GM18499 (cell line): ENCODE results near the gene GHDC.
"Not testable (repeated sequence)": the region's sequence is repeated elsewhere in the genome, so short reads cannot be mapped to it uniquely, and the experiment has no call there.

ENCODE experiments used
- ATAC-seq: cut with Tn5 transposase; IDR thresholded peaks from one replicate; pipeline ENCODE4 v1.9.1; 2021; ENCODE audit warnings: moderate number of reproducible peaks; ENCODE audit not compliant: insufficient read depth, unreplicated experiment

GHDC gene

DNA sequence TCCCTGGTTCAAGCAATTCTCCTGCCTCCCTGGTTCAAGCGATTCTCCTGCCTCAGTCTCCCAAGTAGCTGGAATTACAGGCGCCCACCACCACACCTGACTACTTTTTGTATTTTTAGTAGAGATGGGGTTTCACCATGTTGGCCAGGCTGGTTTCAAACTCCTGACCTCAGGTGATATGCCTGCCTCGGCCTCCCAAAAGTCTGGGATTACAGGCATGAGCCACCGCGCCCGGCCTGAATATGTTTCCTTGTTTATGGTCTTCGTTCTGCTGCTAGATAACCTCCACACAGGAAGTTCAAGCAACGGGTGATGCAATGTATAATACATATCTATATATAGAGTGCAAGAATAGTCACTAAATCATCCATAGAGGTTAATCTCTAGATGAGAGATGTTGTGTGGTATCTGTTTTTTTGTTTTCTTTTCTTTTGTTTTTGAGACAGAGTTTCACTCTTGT is 11.9 kb upstream of the GHDC start:
- not testable (repeated sequence) for ATAC-seq

DNA sequence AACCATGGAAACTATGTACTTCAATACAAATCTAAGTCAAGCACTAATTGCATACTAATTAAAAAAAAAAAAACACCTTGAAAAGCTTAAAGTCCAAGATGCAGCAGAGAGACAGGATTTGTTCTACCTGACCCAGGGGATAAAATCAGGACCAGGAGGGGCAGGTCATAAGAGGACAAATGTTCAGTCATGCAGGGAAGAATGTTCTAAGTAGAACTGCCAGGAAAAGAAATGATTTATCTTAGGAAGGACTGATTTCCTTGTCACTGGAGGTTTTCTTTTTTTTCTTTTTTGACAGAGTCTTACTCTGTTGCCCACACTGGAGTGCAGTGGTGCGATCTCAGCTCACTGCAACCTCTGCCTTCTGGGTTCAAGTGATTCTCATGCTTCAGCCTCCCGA is 9.1 kb upstream of the GHDC start:
- ATAC-seq: no peak

DNA sequence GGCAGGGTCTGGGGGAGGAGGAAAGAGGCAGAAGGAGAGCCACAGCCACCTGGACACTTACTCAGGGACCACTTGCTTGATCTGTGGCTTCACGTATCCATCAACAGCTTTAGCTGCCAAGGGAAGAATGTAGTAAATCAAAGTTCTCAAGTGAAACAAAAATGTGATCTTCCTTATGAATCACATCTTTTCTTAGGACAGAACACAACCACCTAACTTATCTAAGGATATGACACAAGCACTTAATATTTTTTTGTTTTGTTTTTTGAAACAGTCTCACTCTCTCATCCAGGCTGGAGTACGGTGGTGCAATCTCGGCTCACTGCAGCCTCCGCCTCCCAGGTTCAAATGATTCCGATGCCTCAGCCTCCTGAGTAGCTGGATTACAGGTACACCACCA is 8.4 kb upstream of the GHDC start:
- no peak for ATAC-seq

DNA sequence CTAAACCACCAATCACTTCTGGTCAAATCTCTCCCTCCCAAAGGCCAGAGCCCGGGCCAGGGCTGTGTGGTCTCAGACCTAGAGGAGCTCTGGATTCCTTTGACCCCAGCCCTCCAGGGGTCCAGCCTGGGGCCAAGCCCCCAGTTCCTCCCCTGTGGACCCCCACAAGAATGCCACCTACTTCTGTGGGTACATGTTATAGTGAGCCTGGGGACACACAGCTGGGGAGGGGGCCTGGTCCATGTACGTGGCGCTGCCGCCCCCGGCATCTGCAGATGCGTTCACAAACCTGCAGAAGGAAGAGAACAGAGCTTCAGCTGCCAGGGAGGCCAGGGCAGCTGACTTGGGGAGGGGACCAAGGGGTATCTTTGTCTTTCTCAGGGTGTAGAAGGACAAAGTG is 7.9 kb upstream of the GHDC start:
- no peak for ATAC-seq

DNA sequence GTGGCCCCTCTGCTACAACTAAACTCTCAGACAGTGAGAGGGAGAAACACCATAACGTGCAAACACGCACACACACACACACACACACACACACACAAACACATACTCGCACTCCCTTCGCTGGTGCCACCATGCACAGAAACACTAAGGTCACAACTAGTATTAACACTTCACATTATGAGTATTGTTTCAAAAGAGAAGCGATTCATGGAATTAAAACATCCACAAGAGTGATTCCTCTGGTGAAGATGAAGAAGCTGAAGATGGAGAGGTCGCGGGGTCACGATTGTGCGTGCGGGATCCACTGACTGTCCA is 7.1 kb upstream of the GHDC start:
- no peak for ATAC-seq

DNA sequence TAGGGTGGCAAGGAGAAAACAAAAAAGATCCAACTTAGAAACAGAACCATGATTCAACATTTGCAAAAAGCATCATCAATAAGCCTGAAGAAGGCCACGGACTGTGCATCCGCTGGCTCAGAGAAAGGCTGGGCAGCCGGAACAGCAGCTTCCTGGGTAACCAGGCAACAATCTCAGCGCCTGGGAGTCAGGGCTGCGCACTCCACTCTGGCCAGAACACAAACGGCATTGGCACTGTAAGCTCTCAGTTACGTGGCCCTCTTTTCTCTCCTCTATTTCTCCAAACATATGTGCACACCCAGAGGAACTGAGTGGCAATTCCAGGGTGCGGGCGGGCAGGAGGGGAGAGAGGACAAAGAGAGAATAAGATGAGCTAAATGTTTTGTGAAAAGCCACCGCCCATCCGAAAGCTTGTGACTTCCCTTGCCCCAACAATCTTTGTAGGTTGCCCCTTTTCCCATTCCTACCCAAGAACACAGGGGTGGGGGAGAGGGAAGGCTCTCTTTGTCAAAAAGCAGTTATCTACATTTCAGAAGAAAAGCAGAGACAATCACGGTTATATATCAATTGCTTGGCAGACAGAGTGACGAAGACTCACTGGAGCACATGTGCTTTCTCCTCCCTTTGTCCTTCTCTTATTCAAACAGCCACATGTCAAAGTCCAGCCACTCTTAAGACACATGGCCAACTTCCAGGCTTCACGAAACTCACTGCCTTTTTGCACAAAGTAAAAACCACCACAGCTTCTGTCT is 6.6 kb upstream of the GHDC start:
- no peak for ATAC-seq

DNA sequence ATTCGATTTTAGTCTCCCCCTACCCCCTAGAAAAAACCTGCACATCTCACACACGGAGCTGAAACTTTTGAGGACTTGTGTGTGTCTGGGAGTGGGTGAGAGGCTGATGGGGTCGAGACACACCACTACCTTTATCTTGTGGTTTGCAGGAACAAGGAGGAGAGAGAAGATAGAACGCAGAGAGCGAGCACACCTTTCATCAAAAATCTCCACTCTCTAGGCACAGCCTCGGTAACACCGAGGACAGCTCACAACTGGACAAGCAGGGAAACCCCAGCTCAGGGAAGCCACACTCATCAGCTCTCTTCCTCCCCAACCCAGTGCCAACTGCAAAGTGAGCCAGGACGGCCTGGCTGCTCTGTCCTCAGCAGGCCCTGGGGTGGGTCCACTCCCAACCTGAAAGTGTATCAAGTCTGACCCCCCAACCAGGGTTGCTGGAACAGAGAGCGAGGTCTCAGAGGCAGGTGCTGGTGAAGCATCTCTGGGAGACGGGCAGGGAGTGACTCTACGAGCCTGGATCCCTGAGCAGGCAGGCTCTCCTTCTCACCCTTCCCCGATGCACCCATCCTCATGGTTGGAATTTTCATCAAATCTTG is 5.2 kb upstream of the GHDC start:
- ATAC-seq: no peak

DNA sequence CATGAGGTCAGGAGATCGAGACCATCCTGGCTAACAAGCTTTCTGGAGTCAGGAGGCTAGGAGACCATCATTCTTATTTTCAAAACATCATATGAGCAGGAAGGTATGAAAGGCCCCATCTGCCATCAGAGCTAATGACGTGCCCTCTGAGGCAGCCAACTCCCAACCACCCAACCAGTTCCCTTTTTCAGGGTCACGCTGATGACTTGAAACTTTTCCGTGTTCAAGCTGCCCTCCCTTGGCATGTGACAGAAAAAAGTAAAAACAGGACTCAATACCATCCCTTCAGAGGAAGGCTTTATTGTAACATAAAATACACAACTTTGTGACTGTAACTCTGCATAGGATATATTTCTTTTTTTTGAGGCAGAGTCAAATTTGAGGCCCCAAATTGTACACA is 4.6 kb upstream of the GHDC start:
- no peak for ATAC-seq

DNA sequence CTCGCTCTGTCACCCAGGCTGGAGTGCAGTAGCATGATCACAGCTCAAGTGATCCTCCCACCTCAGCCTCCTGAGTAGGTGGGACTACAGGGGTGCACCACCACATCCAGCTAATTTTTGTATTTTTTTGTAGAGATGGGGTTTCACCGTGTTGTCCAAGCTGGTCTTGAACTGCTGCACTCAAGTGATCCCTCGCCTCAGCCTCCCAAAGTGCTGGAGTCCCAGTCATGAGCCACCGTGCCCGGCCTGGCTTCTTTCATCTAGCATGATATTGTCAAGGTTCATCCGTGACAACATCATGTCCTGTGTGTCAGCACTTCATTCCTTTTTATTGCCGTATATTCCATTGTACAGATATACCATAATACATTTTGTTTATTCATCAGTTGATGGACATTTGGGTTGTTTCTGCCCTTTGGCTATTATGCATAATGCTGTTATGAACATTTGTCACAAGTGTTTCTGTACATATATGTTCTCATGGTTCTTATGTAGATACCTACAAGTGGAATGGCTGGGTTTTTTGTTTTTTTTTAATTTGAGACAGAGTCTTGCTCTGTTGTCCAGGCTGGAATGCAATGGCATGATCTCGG is 3.4 kb upstream of the GHDC start:
- no peak for ATAC-seq

DNA sequence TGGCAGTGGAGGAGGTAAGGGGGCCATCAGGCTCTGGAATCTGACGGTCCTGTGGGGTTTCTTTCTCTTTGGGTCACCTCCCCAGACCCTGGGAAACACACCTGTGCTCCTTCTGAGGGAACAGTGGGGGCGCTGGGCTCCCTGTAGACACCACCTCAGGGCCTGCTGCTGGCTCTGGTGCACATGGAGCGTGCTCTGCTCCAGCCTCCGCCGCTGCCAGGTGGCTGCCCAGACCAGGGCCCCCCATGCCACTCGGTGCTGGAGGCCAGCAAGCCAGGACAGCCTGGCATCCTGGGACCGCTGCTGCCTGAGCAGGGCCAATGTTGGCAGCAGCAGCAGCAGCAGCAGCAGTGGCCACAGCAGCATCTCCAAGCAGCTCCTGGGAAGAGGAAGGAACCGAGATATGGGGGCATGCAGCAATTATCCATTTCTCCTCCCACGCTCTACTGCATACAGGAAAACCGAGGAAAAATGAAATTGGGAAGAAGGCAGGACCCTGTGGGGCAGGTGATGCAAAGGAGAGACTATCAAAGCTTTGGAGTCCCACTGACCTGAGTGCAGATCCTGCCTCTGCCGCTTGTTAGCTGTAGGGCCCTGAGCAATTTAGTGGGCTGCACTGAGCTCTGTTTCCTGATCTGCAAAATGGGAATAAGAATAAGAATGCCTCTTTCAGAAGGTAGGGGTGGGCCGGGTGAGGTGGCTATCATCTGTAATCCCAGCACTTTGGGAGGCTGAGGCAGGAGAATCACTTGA is 902 bp downstream of the GHDC start:
- no peak for ATAC-seq

DNA sequence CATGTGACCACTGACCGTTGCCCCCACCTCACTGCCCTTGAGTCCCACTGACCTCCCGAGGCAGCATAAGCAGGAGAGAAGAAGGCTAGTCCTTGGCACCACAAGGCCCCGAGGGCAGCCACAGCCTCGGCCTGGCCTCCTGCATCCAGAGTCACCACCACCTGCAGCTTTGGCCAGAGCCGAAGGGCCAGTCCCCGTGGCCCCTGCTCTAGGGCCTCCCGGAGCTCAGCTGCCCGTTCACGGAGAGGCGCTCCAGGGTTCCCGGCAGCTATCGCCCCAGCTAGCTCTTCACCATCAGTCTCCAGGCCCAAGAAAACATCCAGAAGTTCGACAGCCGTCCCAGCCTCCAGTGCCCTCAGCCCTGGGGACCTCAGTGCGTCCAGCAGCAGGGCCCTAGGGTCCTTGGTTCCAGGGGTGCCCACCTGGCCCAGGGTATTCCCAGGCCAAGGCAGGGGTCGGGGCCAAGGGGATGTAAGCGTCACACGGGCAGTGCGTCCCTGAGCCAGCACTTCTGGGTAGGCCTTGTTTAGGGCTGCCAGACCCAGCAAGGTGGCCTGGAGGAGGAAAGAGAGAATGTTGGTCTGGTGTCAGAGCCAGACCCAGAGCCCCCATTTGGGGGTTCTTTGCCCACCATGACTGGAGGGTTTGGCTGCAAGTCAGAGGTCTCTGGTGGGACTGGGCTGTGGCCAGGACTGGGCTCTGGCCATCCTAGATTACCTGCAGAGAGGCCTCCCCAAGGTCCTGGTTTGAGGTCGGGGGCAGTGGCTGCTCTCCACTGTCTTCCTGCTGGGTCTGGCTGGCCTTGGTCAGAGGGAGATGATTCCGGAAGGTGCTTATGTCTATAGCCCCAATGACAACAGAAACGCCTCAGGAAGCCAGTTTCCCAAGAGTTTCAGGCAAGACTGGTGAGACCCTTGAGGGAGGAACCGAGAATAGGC is 1.8 kb downstream of the GHDC start:
- ATAC-seq: no peak

DNA sequence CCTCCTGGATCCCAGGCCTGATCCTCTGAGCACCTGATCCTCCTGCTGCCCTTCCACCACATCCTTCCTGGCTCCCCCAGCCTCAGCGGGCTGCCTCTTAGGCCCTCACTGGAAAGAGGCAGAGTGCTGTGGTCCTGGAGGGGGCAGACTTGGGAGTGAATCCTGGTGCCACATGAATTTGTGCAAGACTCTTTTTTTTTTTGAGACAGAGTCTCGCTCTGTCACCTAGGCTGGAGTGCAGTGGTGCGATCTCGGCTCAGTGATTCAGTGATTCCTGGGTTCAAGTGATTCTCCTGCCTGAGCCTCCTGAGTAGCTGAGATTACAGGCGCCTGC is 3.1 kb downstream of the GHDC start:
- no peak for ATAC-seq

DNA sequence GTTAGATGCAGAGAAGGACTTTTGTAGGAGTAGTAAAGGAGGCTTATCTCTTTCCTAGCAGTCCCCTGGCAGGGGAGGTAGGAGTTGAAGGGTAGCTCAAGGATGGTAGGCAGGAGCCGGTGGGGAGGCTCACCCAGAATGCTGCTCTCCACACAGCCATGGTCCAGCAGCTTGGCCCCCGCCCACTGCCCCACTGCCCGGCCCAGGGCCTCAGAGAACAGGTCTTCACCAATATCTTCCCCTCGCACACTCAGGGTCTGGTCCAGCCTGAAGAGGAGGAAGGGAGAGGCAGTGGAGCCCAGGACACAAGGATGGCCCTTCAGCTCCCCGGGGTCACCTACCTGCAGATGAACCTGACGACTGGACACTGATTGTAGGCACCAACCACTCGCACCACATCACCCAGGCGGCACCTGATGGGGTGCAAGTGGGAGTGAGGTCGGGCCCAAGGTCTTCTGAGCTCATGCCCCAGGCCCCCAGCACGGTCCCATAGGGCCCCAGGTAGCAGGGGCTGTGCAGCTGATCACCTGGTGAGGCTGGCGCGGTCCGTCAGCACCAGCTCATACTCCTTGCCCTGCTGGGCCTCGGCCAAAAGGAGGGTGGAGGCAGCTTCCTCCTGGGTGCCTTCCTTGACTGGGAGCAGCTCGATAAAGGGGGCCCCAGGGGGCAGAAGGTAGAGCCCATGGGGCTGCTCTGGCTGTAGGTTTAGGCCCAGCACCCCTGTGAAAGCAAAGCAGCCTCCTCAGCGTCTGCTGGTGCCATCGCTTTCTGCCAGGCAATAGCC is 3.6 kb downstream of the GHDC start:
- ATAC-seq: no peak

DNA sequence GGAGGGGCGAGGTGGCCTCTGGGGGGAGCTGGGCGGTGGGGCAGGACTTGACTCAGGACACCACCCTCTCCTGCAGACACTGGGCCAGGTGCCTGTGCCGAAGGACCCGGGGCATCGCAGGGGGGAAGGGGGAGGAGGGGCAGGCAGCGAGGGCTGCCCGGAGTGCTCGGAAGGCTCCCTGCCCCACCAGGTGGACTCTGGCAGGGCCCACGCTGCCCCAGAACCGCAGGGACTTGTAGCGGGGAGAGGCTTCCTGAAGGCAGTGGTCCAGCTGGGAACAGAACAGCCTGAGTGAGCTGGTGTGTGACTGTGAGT is 4.7 kb downstream of the GHDC start:
- ATAC-seq: no peak

DNA sequence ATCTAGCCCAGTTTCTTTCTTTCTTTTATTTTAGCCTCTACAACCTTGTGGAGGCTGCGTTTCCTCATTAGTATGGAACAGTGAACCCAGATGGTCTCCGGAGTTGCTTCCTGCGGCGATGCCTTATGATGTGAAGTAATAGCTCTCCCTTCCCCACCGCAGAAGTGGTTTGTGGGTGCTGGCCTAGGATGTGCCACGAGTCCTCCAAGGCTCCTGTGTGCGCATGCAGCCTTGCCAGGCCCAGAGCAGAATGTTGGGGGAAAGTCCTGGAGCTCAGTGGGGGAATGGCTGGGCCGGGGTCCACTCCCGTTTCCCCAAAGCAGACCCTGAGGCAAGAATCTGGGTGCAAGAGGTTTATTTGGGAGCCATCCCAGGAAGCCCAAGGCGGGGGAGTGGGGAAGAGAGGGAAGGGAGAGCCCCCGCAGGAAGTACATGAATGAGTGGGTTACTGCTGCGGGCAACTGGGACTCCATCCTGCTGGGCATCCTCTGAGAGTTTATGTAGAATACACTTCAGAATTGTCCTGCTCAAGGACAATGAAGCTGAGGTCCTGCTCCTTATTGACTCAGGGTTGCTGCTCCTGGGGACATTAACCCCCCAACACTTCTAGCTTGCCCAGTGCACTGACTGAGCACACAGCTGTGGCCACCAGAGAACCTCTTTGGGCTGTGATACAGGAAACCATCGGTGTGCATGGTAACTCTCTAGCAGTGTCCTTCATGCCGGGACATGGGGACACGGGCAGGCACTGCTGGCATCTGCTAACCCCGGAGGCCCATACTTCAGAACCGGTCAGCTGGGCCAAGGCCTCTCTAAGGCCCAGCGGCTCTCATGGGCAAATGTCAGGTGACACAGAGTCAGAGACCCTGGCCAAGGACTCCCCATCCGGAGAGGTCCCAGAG is 5.3 kb downstream of the GHDC start:
- no peak for ATAC-seq

DNA sequence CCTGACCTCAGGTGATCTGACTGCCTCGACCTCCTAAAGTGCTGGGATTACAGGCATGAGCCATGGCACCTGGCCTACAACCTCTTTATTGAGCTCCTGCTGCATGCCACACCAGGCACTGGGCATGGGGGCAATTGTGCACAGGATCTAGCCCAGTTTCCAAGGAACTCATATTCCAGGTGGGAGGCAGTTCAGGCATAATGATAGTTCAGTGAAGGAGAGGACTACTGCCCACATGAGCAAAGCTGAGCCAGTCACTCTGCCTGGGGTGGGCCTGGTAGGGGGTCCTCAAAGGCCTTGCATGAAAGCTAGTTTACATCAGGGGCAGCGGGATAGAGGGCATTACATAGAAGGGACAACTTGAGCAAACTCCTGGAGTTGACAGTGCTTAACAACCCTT is 6.5 kb downstream of the GHDC start:
- no peak for ATAC-seq

DNA sequence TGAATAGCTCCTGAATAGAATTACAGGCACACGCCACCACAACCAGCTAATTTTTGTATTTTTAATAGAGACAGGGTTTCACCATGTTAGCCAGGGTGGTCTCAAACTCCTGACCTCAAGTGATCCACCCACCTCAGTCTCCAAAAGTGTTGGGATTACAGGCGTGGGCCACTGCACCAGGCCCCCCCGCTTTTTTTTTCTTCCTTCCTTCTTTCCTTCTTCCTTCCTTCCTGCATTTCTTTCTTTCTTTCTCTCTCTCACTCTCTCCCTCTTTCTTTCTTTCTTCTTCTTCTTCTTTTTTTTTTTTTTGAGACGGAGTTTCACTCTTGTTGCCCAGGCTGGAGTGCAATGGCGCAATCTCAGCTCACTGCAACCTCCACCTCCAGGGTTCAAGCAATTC is 8.1 kb downstream of the GHDC start:
- ATAC-seq: not testable (repeated sequence)

DNA sequence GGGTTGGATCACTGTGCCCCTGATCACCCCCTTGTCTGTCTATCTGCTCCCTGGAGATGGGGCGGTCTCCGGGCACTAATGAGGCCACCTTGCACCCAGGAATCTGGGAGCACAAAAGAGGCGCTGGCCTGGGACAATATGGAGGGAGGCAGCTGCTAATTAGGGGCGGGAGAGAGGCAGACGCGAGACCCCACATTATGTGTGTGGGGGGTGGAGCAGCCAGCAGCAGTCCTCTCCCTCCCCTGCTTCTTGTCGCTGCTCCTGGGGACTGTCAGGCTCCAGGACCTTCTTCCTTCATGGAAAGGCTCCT is 8.7 kb downstream of the GHDC start:
- no peak for ATAC-seq
